Measurements from ENCODE around the gene VWA5B1. TPM values are rescaled to one million over a fixed set of nuclear protein-coding genes. Genes with fewer than 3 reads are reported as not detected.

The VWA5B1 gene
- total and polyA plus RNA-seq, 9 donors, result 0.04 to 0.65 (median 0.26) TPM

- Histone ChIP-seq H3K36me3 (ENCODE audit: control insufficient read depth, insufficient read depth, low read length) (no peaks in the 10 kb centered on the region), H3K27me3 (ENCODE audit: control insufficient read depth, insufficient read depth, low read length) (peaks cover 40% of the 10 kb centered on the region), H3K9me3 (replicated peaks; ENCODE audit: control insufficient read depth, low read depth, low read length) (no peaks in the 10 kb centered on the region), H3K4me3 (ENCODE audit: low read length) (no peak overlapping the region), H3K27ac (ENCODE audit: low read length) (no peak overlapping the region), H3K4me1 (ENCODE audit: control insufficient read depth, insufficient read depth, low read length) (no peaks in the 10 kb centered on the region)
- WGBS (ENCODE audit: insufficient coverage), result 71% methylated on average over 1 of the region's 2 CpGs
- no peak for DNase-seq
Observed at GRCh38 chr1:20381961-20382360, 91.3 kb downstream of the VWA5B1 start.

GRCh38 chr1:20382711-20383110 lies 92.0 kb downstream of the VWA5B1 start:
- no peak for DNase-seq
- Histone ChIP-seq H3K36me3 (ENCODE audit: control insufficient read depth, insufficient read depth, low read length) (no peaks in the 10 kb centered on the region), H3K4me3 (ENCODE audit: low read length) (no peak overlapping the region), H3K4me1 (ENCODE audit: control insufficient read depth, insufficient read depth, low read length) (no peaks in the 10 kb centered on the region), H3K27ac (ENCODE audit: low read length) (no peak overlapping the region), H3K9me3 (replicated peaks; ENCODE audit: control insufficient read depth, low read depth, low read length) (no peaks in the 10 kb centered on the region), H3K27me3 (ENCODE audit: control insufficient read depth, insufficient read depth, low read length) (peaks cover 47% of the 10 kb centered on the region)
- no CpG with 5 or more reads among the region's 8 CpGs for WGBS (ENCODE audit: insufficient coverage)

GRCh38 chr1:20383631-20384030 lies 93.0 kb downstream of the VWA5B1 start:
- Histone ChIP-seq H3K9me3 (replicated peaks; ENCODE audit: control insufficient read depth, low read depth, low read length) (no peaks in the 10 kb centered on the region), H3K27me3 (ENCODE audit: control insufficient read depth, insufficient read depth, low read length) (peaks cover 50% of the 10 kb centered on the region), H3K4me3 (ENCODE audit: low read length) (no peak overlapping the region), H3K27ac (ENCODE audit: low read length) (no peak overlapping the region), H3K4me1 (ENCODE audit: control insufficient read depth, insufficient read depth, low read length) (no peaks in the 10 kb centered on the region), H3K36me3 (ENCODE audit: control insufficient read depth, insufficient read depth, low read length) (no peaks in the 10 kb centered on the region)
- DNase-seq, result no peak
- WGBS (ENCODE audit: insufficient coverage), result 32% methylated on average over 2 of the region's 3 CpGs

GRCh38 chr1:20385630-20386029 lies 95.0 kb downstream of the VWA5B1 start:
- 11% methylated on average over 3 of the region's 6 CpGs for WGBS (ENCODE audit: insufficient coverage)
- Histone ChIP-seq H3K9me3 (replicated peaks; ENCODE audit: control insufficient read depth, low read depth, low read length) (no peaks in the 10 kb centered on the region), H3K27ac (ENCODE audit: low read length) (no peak overlapping the region), H3K4me3 (ENCODE audit: low read length) (no peak overlapping the region), H3K27me3 (ENCODE audit: control insufficient read depth, insufficient read depth, low read length) (peaks cover 43% of the 10 kb centered on the region), H3K36me3 (ENCODE audit: control insufficient read depth, insufficient read depth, low read length) (no peaks in the 10 kb centered on the region), H3K4me1 (ENCODE audit: control insufficient read depth, insufficient read depth, low read length) (no peaks in the 10 kb centered on the region)
- peak; percentile 21 for DNase-seq

GRCh38 chr1:20386323-20387081 lies 95.8 kb downstream of the VWA5B1 start:
- no peak overlapping the region for H3K27ac ChIP-seq (ENCODE audit: low read length)
- no peaks in the 10 kb centered on the region for H3K4me1 ChIP-seq (ENCODE audit: control insufficient read depth, insufficient read depth, low read length)
- no peak for DNase-seq
- 49% methylated on average over 8 of the region's 9 CpGs for WGBS (ENCODE audit: insufficient coverage)
- peaks cover 43% of the 10 kb centered on the region for H3K27me3 ChIP-seq (ENCODE audit: control insufficient read depth, insufficient read depth, low read length)
- H3K36me3 ChIP-seq (ENCODE audit: control insufficient read depth, insufficient read depth, low read length), result no peaks in the 10 kb centered on the region
- no peak overlapping the region for H3K4me3 ChIP-seq (ENCODE audit: low read length)
- no peaks in the 10 kb centered on the region for H3K9me3 ChIP-seq (replicated peaks; ENCODE audit: control insufficient read depth, low read depth, low read length)

- no peak for DNase-seq
- Histone ChIP-seq H3K27me3 (ENCODE audit: control insufficient read depth, insufficient read depth, low read length) (peaks cover 38% of the 10 kb centered on the region), H3K4me3 (ENCODE audit: low read length) (no peak overlapping the region), H3K9me3 (replicated peaks; ENCODE audit: control insufficient read depth, low read depth, low read length) (no peaks in the 10 kb centered on the region), H3K36me3 (ENCODE audit: control insufficient read depth, insufficient read depth, low read length) (no peaks in the 10 kb centered on the region), H3K4me1 (ENCODE audit: control insufficient read depth, insufficient read depth, low read length) (no peaks in the 10 kb centered on the region), H3K27ac (ENCODE audit: low read length) (no peak overlapping the region)
- 52% methylated on average over 2 of the region's 11 CpGs for whole genome bisulfite sequencing (ENCODE audit: insufficient coverage)
Observed at GRCh38 chr1:20389571-20389970, 98.9 kb downstream of the VWA5B1 start.

DNA sequence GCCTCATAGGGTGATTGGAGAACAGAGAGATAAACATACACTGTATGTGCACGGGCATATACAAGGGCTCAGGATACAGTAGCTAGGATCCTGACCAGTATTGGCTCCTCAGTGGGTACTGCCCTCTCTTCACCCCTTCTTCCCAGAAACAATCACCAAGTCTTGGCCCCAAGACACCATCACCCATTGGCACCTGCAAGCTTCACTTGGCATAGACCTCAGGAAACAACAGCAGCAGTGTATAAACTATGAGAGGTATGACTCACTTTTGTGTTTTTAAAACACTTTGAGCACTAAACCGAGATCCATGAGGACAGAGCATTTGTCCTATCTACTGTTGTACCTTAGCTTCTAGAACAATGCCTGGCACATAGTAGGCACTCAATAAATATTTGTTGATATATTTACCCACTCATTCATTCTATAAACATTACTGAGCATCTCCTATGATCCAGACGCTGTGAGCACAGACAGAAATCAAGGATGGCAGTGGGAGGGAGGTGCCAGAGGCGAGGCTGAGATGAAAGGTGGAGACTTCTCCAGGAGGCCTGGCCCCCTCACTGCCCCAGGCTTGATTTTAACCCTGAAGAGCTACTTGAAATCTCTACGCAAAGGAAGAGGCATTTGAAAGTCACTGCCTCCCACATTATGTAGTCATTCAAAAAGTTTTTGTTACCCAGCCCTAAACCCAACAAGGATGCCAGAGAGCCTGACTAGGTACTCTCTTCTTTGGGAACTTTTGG lies 100.1 kb downstream of the VWA5B1 start:
- no peak overlapping the region for H3K4me3 ChIP-seq (ENCODE audit: low read length)
- H3K27me3 ChIP-seq (ENCODE audit: control insufficient read depth, insufficient read depth, low read length), result peaks cover 28% of the 10 kb centered on the region
- no peaks in the 10 kb centered on the region for H3K9me3 ChIP-seq (replicated peaks; ENCODE audit: control insufficient read depth, low read depth, low read length)
- no peaks in the 10 kb centered on the region for H3K36me3 ChIP-seq (ENCODE audit: control insufficient read depth, insufficient read depth, low read length)
- no peaks in the 10 kb centered on the region for H3K4me1 ChIP-seq (ENCODE audit: control insufficient read depth, insufficient read depth, low read length)
- H3K27ac ChIP-seq (ENCODE audit: low read length), result no peak overlapping the region
- no peak for DNase-seq
- WGBS (ENCODE audit: insufficient coverage), result no CpG with 5 or more reads among the region's 5 CpGs

- H3K27me3 ChIP-seq (ENCODE audit: control insufficient read depth, insufficient read depth, low read length), result peaks cover 19% of the 10 kb centered on the region
- no peaks in the 10 kb centered on the region for H3K9me3 ChIP-seq (replicated peaks; ENCODE audit: control insufficient read depth, low read depth, low read length)
- H3K4me3 ChIP-seq (ENCODE audit: low read length), result no peak overlapping the region
- no peak for DNase-seq
- no peak overlapping the region for H3K27ac ChIP-seq (ENCODE audit: low read length)
- no peaks in the 10 kb centered on the region for H3K36me3 ChIP-seq (ENCODE audit: control insufficient read depth, insufficient read depth, low read length)
- H3K4me1 ChIP-seq (ENCODE audit: control insufficient read depth, insufficient read depth, low read length), result no peaks in the 10 kb centered on the region
- no CpG with 5 or more reads among the region's 2 CpGs for WGBS (ENCODE audit: insufficient coverage)
Observed at GRCh38 chr1:20395255-20395654, 104.6 kb downstream of the VWA5B1 start.

- 73% methylated on average over 4 of the region's 4 CpGs for WGBS (ENCODE audit: insufficient coverage)
- peaks cover 38% of the 10 kb centered on the region for H3K27me3 ChIP-seq (ENCODE audit: control insufficient read depth, insufficient read depth, low read length)
- H3K36me3 ChIP-seq (ENCODE audit: control insufficient read depth, insufficient read depth, low read length), result no peaks in the 10 kb centered on the region
- H3K4me1 ChIP-seq (ENCODE audit: control insufficient read depth, insufficient read depth, low read length), result no peaks in the 10 kb centered on the region
- no peak for DNase-seq
- H3K9me3 ChIP-seq (replicated peaks; ENCODE audit: control insufficient read depth, low read depth, low read length), result no peaks in the 10 kb centered on the region
- no peak overlapping the region for H3K4me3 ChIP-seq (ENCODE audit: low read length)
- no peak overlapping the region for H3K27ac ChIP-seq (ENCODE audit: low read length)
Observed at GRCh38 chr1:20398744-20399143, 108.1 kb downstream of the VWA5B1 start.

DNA sequence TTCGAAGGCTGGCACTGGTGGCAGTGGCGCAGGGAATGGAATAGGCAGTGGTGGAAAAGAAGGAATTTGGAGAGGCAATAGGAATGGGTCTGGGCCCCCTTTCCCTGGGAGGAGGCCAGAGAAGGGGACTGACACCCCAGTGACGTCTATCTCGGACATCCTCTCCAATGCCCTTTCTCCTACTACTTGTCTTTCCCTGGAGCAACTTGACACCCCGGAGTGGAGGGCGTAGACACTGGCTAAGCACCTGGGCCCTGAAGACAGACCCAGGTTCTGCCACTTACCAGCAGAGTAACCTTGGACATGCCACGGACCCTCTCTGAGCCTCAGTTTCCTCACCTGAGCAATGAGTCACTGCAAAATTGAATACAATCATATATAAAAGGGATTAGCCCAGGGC lies 108.5 kb downstream of the VWA5B1 start:
- Histone ChIP-seq H3K36me3 (ENCODE audit: control insufficient read depth, insufficient read depth, low read length) (no peaks in the 10 kb centered on the region), H3K9me3 (replicated peaks; ENCODE audit: control insufficient read depth, low read depth, low read length) (no peaks in the 10 kb centered on the region), H3K4me3 (ENCODE audit: low read length) (no peak overlapping the region), H3K27ac (ENCODE audit: low read length) (no peak overlapping the region), H3K27me3 (ENCODE audit: control insufficient read depth, insufficient read depth, low read length) (peaks cover 42% of the 10 kb centered on the region), H3K4me1 (ENCODE audit: control insufficient read depth, insufficient read depth, low read length) (no peaks in the 10 kb centered on the region)
- 87% methylated on average over 2 of the region's 7 CpGs for WGBS (ENCODE audit: insufficient coverage)
- no peak for DNase-seq
